H1 (cell line): ENCODE measurements around the gene DCPS. TPM values are rescaled to one million over a fixed set of nuclear protein-coding genes. Genes with fewer than 3 reads are reported as not detected.

Experiments used
- BACH1 ChIP-seq: IDR thresholded peaks from 2 replicates; pipeline ENCODE4 v1.6.1; 2012; ENCODE audit warnings: low read length, improper control_type of control experiment
- EP300 ChIP-seq, 2 experiments: IDR thresholded peaks; 1 replicate in 1 of 2; 2 replicates in 1 of 2; pipeline ENCODE4 v1.6.1; 2011 to 2012; ENCODE audit warnings: low read depth in 2 of 2, low read length in 2 of 2, mild to moderate bottlenecking in 2 of 2, borderline replicate concordance in 1 of 2, inconsistent platforms in 1 of 2, moderate library complexity in 1 of 2
- EZH2 ChIP-seq: fragments of 200-600 bp; sonication (generic); IDR thresholded peaks from 2 replicates; pipeline ENCODE4 v1.7.1; 2012; ENCODE audit warnings: low read depth, mild to moderate bottlenecking, moderate library complexity, low read length, inconsistent platforms; ENCODE audit not compliant: severe bottlenecking
- HDAC6 ChIP-seq: IDR thresholded peaks from one replicate; pipeline ENCODE4 v1.7.1; 2012; ENCODE audit warnings: low read depth, mild to moderate bottlenecking, inconsistent platforms, low read length, moderate library complexity
- RXRA ChIP-seq: IDR thresholded peaks from 2 replicates; pipeline ENCODE4 v1.6.1; 2011; ENCODE audit warnings: low read depth, mild to moderate bottlenecking, low read length, moderate library complexity; ENCODE audit not compliant: insufficient read depth
- SIN3A ChIP-seq, 2 experiments: IDR thresholded peaks in 1 of 2; conservative IDR thresholded peaks in 1 of 2; 2 replicates each; pipeline ENCODE4 v1.6.1; 2011 to 2012; ENCODE audit warnings: low read length in 2 of 2, improper control_type of control experiment in 1 of 2, low read depth in 1 of 2, mild to moderate bottlenecking in 1 of 2
- TAF1 ChIP-seq: IDR thresholded peaks from 2 replicates; pipeline ENCODE4 v1.6.1; 2011; ENCODE audit warnings: mild to moderate bottlenecking, low read depth, low read length
- TBP ChIP-seq: IDR thresholded peaks from 2 replicates; pipeline ENCODE4 v1.6.1; 2011; ENCODE audit warnings: low read depth, low read length, improper control_type of control experiment
- TCF12 ChIP-seq: IDR thresholded peaks from 2 replicates; pipeline ENCODE4 v1.6.1; 2011; ENCODE audit warnings: low read depth, mild to moderate bottlenecking, low read length
- polyA plus RNA-seq, 7 experiments: library from polyadenylated mRNA; depleted of rRNA in 3 of 7; stranded (reverse) in 5 of 7; unstranded in 2 of 7; fragments of >200 nt in 5 of 7; fragments of 200-250 nt in 2 of 7; gene quantifications; 1 replicate in 5 of 7; 2 replicates in 1 of 7; 4 replicates in 1 of 7; pipeline versions ENCODE4 v1.2.1 to v1.2.3, GENCODE V29; 2011 to 2013; ENCODE audit warnings: missing spikeins in 2 of 7, mixed read lengths in 2 of 7
- total RNA-seq: library from RNA; stranded (reverse); fragmentation: NEBNext Ultra II Directional; extraction: Animal tissue kit (Norgen Biotek cat#: 25700); gene quantifications from 2 replicates; pipeline ENCODE4 v1.2.1, GENCODE V29; 2021
- TF ChIP-seq, protein P1 (sequence below): IDR thresholded peaks from 2 replicates; pipeline ENCODE4 v1.6.1; 2011; ENCODE audit warnings: low read depth, mild to moderate bottlenecking, low read length; ENCODE audit not compliant: insufficient read depth

The DCPS gene
- total and polyA plus RNA-seq, 2 of the 8 experiments (the other 6 are each of a cell fraction or from before 2014, with no cell fraction given), result 24.6 to 55.2 TPM

DNA sequence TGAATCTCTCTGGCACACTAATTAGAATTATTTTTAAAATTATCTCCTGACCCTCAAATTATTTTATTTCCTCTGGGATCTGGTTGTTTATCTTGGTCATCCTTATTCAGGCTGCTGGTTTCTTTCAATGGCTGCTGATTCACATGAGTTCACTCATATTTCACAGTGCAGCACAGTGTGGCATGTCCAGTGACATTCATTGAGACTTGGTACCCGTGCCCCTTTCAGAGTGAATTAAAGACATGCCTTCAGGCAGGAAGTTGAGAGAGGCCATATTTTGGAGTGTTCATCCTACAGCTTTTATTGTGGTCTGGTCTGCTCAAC is 13.5 kb downstream of the DCPS start (continued):
- TF ChIP-seq, protein P1, sequence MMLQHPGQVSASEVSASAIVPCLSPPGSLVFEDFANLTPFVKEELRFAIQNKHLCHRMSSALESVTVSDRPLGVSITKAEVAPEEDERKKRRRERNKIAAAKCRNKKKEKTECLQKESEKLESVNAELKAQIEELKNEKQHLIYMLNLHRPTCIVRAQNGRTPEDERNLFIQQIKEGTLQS, result no peak
- TF ChIP-seq RXRA (no peak), EZH2 (no peak), TCF12 (no peak), SIN3A (conservative IDR thresholded peaks at IDR 0.05 in 1 of 2, IDR thresholded peaks at IDR 0.05 in 1 of 2; ENCODE audit: low read depth in 1 of 2, low read length in 2 of 2) (no peak), BACH1 (no peak), TAF1 (no peak), TBP (no peak), HDAC6 (no peak), EP300 (IDR thresholded peaks at IDR 0.05; ENCODE audit: borderline replicate concordance in 1 of 2, low read depth in 2 of 2, low read length in 2 of 2) (no peak)
- TF ChIP-seq, all 59 proteins: peak for 0
